Activated effector memory CD4-positive, alpha-beta T cell treated with Interleukin-2 at 50 U/mL for 16 hours (primary cell): Measurements from ENCODE around the gene DMXL2.

Experiments
- DNase-seq: peaks from one replicate; pipeline ENCODE4 v3.0.0-alpha.2; 2020

The DMXL2 gene

GRCh38 chr15:51403946-51404695 lies 218.4 kb downstream of the DMXL2 start:
- DNase-seq = no peak

- DNase-seq = no peak
Measured at GRCh38 chr15:51403072-51403878, 219.3 kb downstream of the DMXL2 start.

- no peak for DNase-seq
Measured at GRCh38 chr15:51401872-51402517, 220.6 kb downstream of the DMXL2 start.

GRCh38 chr15:51401051-51401780 lies 221.4 kb downstream of the DMXL2 start:
- DNase-seq = no peak

- no peak for DNase-seq
Measured at GRCh38 chr15:51398626-51399025, 223.9 kb downstream of the DMXL2 start.
